Hepatocyte (in vitro differentiated cells): ENCODE results near the gene GPX2. TPM values are rescaled to one million over a fixed set of nuclear protein-coding genes. Genes with fewer than 3 reads are reported as not detected.

Experiments
- DNase-seq: peaks from one replicate; pipeline ENCODE4 v3.0.0-alpha.2; 2016; ENCODE audit warnings: low spot score
- H2AFZ ChIP-seq: fragments of 200-600 bp; sonication (generic); 2 replicates; pipeline ENCODE4 v1.6.0; 2016; ENCODE audit warnings: antibody characterized with exemption, mild to moderate bottlenecking
- H3K27ac ChIP-seq: fragments of 200-600 bp; sonication (generic); 2 replicates; pipeline ENCODE4 v1.5.1; 2016; ENCODE audit warnings: mild to moderate bottlenecking
- H3K27me3 ChIP-seq: fragments of 200-600 bp; sonication (generic); 2 replicates; pipeline ENCODE4 v1.6.1; 2016
- H3K36me3 ChIP-seq: fragments of 200-600 bp; sonication (generic); replicated peaks from 2 replicates; pipeline ENCODE4 v1.5.1; 2016; ENCODE audit warnings: low read depth; ENCODE audit not compliant: insufficient read depth
- H3K4me1 ChIP-seq: fragments of 200-600 bp; sonication (generic); 2 replicates; pipeline ENCODE4 v1.5.1; 2016; ENCODE audit warnings: mild to moderate bottlenecking, moderate library complexity; ENCODE audit not compliant: insufficient read depth
- H3K4me2 ChIP-seq: fragments of 200-600 bp; sonication (generic); 2 replicates; pipeline ENCODE4 v1.6.0; 2016
- H3K4me3 ChIP-seq: fragments of 200-600 bp; sonication (generic); 2 replicates; pipeline ENCODE4 v1.5.1; 2016; ENCODE audit warnings: mild to moderate bottlenecking
- H3K79me2 ChIP-seq: fragments of 200-600 bp; sonication (generic); 2 replicates; pipeline ENCODE4 v1.6.0; 2017; ENCODE audit warnings: mild to moderate bottlenecking
- H3K9me2 ChIP-seq: fragments of 200-600 bp; sonication (generic); replicated peaks from 2 replicates; pipeline ENCODE4 v1.6.0; 2017; ENCODE audit warnings: mild to moderate bottlenecking; ENCODE audit not compliant: insufficient read depth
- H3K9me3 ChIP-seq: fragments of 200-600 bp; sonication (generic); 2 replicates; pipeline ENCODE4 v1.5.1; 2016; ENCODE audit warnings: low read depth, mild to moderate bottlenecking
- H4K20me1 ChIP-seq: fragments of 200-600 bp; sonication (generic); 2 replicates; pipeline ENCODE4 v1.6.0; 2016; ENCODE audit warnings: mild to moderate bottlenecking; ENCODE audit not compliant: insufficient read depth, poor library complexity, severe bottlenecking
- EZH2 ChIP-seq: fragments of 200-600 bp; sonication (generic); IDR thresholded peaks from 2 replicates; pipeline ENCODE4 v1.6.1; 2016; ENCODE audit warnings: antibody characterized with exemption, mild to moderate bottlenecking, borderline replicate concordance
- EZH2phosphoT487 ChIP-seq: fragments of 200-600 bp; sonication (generic); IDR thresholded peaks from one replicate; pipeline ENCODE4 v1.6.1; 2018; ENCODE audit warnings: antibody characterized with exemption, mild to moderate bottlenecking, low read depth, moderate library complexity; ENCODE audit not compliant: unreplicated experiment, severe bottlenecking
- WGBS: methylation state at CpG from one replicate; pipeline ENCODE4 v1.1.6; 2016; ENCODE audit warnings: low lambda C conversion rate; ENCODE audit errors: missing lambda C conversion rate; 5-methylcytosine and 5-hydroxymethylcytosine counted together
- polyA plus RNA-seq: library from polyadenylated mRNA; unstranded; fragments of >200 nt; fragmentation: Nextera tagmentation; extraction: Ambion mirVana; gene quantifications from 2 replicates; pipeline ENCODE4 v1.2.1, GENCODE V29; 2016
- total RNA-seq: library from RNA; depleted of rRNA; stranded (reverse); fragments of >200 nt; gene quantifications from 2 replicates; pipeline ENCODE4 v1.2.3, GENCODE V29; 2014
- TF ChIP-seq, protein P1 (sequence below): fragments of 200-600 bp; sonication (generic); IDR thresholded peaks from 2 replicates; pipeline ENCODE4 v1.5.1; 2016; ENCODE audit warnings: antibody characterized with exemption, mild to moderate bottlenecking; ENCODE audit not compliant: poor library complexity

GPX2 gene
- total and polyA plus RNA-seq, 2 experiments from 2014 or later, result 59.8 to 115 TPM

GRCh38 chr14:64906022-64906421, 36.5 kb downstream of the GPX2 start:
- no peaks in the 10 kb centered on the region for H3K9me2 ChIP-seq
- H3K9me3 ChIP-seq, result no peaks in the 10 kb centered on the region
- no peaks in the 10 kb centered on the region for H4K20me1 ChIP-seq
- 66% methylated on average over 6 of the region's 6 CpGs for WGBS
- H3K27ac ChIP-seq, result no peak overlapping the region
- no peaks in the 10 kb centered on the region for H3K27me3 ChIP-seq
- no peaks in the 10 kb centered on the region for H3K36me3 ChIP-seq
- H3K4me2 ChIP-seq, result no peak overlapping the region
- TF ChIP-seq EZH2phosphoT487 (no peak), EZH2 (no peak)
- TF ChIP-seq, protein P1, sequence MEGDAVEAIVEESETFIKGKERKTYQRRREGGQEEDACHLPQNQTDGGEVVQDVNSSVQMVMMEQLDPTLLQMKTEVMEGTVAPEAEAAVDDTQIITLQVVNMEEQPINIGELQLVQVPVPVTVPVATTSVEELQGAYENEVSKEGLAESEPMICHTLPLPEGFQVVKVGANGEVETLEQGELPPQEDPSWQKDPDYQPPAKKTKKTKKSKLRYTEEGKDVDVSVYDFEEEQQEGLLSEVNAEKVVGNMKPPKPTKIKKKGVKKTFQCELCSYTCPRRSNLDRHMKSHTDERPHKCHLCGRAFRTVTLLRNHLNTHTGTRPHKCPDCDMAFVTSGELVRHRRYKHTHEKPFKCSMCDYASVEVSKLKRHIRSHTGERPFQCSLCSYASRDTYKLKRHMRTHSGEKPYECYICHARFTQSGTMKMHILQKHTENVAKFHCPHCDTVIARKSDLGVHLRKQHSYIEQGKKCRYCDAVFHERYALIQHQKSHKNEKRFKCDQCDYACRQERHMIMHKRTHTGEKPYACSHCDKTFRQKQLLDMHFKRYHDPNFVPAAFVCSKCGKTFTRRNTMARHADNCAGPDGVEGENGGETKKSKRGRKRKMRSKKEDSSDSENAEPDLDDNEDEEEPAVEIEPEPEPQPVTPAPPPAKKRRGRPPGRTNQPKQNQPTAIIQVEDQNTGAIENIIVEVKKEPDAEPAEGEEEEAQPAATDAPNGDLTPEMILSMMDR, result no peak
- no peaks in the 10 kb centered on the region for H3K4me1 ChIP-seq
- DNase-seq, result no peak
- H3K79me2 ChIP-seq, result no peaks in the 10 kb centered on the region
- H2AFZ ChIP-seq, result no peak overlapping the region
- H3K4me3 ChIP-seq, result no peak overlapping the region

GRCh38 chr14:64899958-64900357, 42.6 kb downstream of the GPX2 start:
- Histone ChIP-seq H3K4me3 (no peak overlapping the region), H3K27me3 (no peaks in the 10 kb centered on the region), H3K9me3 (no peaks in the 10 kb centered on the region), H4K20me1 (no peaks in the 10 kb centered on the region), H3K27ac (no peak overlapping the region), H3K4me1 (no peaks in the 10 kb centered on the region), H3K36me3 (no peaks in the 10 kb centered on the region), H3K79me2 (no peaks in the 10 kb centered on the region), H3K4me2 (no peak overlapping the region), H2AFZ (no peak overlapping the region), H3K9me2 (no peaks in the 10 kb centered on the region)
- 82% methylated on average over 1 of the region's 1 CpG for WGBS
- DNase-seq, result no peak
- TF ChIP-seq EZH2 (no peak), EZH2phosphoT487 (no peak)
- TF ChIP-seq, protein P1, result no peak

DNA sequence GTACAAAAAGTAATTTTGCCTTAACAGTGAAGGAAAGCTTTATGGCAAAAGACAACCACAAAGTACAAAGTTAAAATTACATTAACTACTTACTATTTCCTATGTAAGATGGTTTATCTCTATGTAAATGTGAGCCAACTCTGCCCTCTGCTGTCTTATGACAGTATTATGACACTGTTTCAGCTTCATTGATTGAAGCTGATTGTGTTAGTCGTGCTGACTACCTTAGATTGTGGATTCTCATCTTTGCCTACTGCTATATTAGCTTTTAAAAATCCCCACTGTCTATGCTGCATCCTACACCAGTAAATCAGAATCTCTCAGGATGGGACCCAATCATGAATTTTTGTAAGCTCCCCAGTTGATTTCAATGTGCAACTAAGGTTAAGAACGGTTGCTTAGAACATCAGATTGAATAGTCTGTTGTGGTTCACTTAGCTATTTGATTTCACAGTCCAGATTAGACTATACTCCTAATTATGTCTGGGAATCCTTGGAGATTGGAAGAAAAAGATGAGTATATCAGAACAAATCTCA, 50.6 kb downstream of the GPX2 start:
- H3K9me2 ChIP-seq, result no peaks in the 10 kb centered on the region
- H3K4me3 ChIP-seq, result no peak overlapping the region
- no peaks in the 10 kb centered on the region for H3K4me1 ChIP-seq
- H4K20me1 ChIP-seq, result no peaks in the 10 kb centered on the region
- TF ChIP-seq, protein P1, result peak; percentile 84
- no peak for TF ChIP-seq EZH2phosphoT487
- H3K27me3 ChIP-seq, result peaks cover 7% of the 10 kb centered on the region
- no peak overlapping the region for H3K27ac ChIP-seq
- no peak overlapping the region for H3K4me2 ChIP-seq
- peak; percentile 81 for DNase-seq
- no peaks in the 10 kb centered on the region for H3K36me3 ChIP-seq
- no peaks in the 10 kb centered on the region for H3K79me2 ChIP-seq
- no peak overlapping the region for H2AFZ ChIP-seq
- 50% methylated on average over 2 of the region's 2 CpGs for WGBS
- no peaks in the 10 kb centered on the region for H3K9me3 ChIP-seq
